Retina (tissue), 1 donor: ENCODE data around the gene UVRAG.
A peak's percentile ranks its signal among the peaks of the same experiment; 100 is the strongest.

ENCODE experiments used
- DNase-seq: peaks from one replicate; pipeline ENCODE4 v3.0.0-alpha.2; 2016

Gene UVRAG

GRCh38 chr11:75784085-75784478 lies 30.9 kb upstream of the UVRAG start:
- DNase-seq, result no peak

GRCh38 chr11:75784506-75784905 lies 30.5 kb upstream of the UVRAG start:
- DNase-seq, result no peak

DNA sequence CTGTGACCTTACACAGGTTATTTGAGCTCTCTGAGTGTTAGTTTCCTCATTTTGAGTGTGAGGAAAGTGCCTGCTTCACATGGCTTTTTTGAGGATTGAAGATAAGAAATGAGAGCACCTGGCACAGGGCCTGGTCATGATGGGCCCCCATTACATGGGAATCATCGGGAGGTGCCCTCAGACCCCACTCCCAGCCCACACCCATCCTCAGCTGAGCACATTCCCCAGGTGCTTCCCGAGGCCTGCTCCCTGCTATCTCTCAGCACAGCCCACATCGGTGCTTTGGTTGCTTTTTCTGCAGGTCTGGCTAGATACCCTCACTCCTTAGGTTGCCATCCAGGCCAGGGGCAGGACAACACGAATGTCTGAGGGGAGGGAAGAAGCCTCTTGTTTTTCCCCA lies 29.8 kb upstream of the UVRAG start:
- no peak for DNase-seq

- no peak for DNase-seq
Observed at GRCh38 chr11:75786101-75786736, 28.8 kb upstream of the UVRAG start.

- no peak for DNase-seq
Observed at GRCh38 chr11:75789521-75789920, 25.5 kb upstream of the UVRAG start.

DNA sequence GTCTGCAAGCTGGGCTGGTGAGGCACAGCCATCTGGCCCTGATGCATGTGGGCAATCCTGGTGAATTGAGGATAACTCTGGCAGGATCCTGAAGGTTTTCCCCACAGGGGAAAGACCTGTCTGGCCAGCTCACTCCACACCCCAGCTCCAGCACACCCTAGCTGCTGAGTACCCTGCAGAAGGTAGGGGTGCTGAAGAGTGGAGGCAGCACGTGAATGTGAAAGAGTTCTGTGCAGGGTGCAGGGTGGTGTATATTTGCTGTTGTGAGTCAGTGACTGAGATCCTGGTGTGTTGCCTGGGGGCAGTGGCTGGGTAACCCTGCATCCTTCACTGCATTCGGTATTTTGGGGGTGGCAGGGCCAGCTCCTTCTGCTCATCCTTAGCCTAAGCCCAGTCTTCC lies 24.0 kb upstream of the UVRAG start:
- DNase-seq, result no peak

DNA sequence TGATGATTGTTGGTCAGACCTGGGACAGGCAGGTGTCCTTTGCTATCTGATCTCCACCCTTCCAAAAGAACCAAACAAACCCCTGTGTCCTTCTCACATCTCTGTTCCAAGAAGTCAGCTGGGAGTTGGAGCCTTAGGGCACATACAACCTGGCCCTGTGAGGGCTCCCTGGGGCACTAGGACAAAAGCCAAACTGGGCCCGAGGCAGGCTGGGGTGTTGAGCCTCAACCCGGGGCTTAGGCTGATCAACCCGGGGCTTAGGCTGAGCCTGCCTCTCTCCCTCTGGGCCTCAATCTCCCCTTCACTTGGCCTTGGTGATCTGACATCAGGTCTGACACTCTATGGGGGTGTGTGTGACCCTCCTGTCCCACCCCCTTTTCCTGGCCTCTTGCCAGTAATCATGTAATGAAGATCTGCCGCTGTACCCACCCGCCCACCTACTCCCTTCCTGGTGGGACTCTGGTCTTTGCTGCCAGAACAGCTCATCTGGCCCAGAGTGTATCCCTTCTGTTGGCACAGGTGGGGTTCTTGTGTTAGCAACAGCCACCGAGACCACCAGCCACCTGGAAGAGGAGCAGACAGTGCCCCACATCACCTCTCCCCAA lies 22.8 kb upstream of the UVRAG start:
- no peak for DNase-seq

DNA sequence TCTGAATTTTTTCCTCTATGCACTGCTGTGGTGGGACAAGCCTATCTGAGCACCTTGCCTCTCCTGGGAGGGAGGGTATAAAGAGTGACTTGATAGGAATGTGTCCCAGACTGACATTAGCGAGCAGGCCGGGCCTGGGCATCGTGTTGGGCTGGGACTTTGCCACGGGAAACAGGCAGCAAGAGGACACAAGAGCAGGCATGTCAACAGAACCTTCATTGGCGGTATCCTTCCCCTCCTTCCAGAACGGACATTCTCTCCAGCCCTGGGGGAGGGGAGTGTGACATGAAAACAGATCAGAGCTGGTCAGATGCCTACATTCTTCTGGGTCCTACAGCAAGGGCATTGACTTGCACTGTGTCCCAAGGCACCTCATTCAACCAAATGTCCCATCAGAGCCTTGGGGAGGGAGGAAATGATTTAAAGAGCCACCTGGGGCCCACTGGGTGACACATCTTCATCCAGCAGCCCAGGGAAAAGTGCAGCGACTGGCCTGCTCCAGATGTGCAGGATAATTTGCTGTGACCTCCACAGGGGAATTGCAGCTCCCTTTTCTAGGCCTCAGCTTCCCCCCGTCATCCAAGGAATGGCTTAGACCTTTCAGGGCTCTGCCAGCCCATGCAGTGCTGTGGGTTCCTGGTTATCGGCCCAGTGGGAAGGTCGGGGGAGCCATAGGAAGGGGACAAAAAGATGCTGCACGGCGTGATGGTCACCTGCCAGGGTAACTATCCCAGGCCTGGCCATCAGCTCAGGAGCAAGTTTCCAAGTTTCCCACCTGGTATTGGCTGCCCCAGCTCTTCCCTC lies 21.8 kb upstream of the UVRAG start:
- DNase-seq, result no peak

DNA sequence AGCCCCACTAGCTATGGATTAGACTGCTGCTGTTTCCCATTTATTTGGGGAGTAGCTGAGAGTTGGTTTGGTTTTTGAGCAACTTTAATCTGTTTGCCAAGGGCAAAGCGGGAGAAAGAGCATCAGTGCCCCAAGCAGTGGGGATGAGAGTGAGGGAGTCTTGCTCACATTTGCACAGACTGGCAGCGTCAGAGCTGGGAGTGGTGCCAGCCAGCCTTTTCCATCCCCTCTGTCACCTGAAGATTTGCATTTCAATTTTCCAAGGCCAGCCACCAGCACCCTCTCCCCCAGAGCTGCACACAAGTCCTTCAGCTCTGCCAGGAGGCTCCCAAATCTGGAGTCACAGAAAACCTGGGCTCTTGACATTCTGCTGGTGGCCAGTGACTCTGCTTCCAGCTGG lies 21.0 kb upstream of the UVRAG start:
- no peak for DNase-seq

- DNase-seq, result no peak
Observed at GRCh38 chr11:75795276-75796090, 19.5 kb upstream of the UVRAG start.

DNA sequence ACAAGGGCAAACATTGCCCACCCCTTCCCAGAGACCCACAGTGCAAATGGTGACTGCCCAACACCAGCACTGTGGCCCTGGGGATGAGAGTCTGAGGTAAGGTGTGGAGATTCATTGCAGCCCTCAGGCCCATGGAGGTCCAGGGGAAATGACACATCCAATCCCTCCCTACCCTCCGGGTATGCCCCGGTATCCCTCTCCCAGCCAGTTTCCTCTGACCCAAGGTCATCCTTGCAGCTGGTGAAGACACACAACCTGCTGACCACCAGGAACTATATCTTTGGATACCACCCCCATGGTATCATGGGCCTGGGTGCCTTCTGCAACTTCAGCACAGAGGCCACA lies 18.9 kb upstream of the UVRAG start:
- no peak for DNase-seq

DNA sequence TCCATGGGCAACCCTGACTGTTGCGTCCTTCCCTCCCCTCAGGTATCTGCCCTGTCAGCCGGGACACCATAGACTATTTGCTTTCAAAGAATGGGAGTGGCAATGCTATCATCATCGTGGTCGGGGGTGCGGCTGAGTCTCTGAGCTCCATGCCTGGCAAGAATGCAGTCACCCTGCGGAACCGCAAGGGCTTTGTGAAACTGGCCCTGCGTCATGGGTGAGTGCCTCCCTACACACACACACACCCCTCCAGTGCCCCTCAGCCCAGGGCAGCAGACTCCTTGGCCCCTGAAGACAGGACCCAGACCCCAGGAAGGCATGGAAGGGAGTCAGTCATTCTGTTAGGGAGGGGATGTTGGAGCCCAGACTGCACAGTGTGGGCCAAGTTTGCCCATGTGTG lies 17.9 kb upstream of the UVRAG start:
- no peak for DNase-seq

- no peak for DNase-seq
Observed at GRCh38 chr11:75797792-75798191, 17.2 kb upstream of the UVRAG start.

DNA sequence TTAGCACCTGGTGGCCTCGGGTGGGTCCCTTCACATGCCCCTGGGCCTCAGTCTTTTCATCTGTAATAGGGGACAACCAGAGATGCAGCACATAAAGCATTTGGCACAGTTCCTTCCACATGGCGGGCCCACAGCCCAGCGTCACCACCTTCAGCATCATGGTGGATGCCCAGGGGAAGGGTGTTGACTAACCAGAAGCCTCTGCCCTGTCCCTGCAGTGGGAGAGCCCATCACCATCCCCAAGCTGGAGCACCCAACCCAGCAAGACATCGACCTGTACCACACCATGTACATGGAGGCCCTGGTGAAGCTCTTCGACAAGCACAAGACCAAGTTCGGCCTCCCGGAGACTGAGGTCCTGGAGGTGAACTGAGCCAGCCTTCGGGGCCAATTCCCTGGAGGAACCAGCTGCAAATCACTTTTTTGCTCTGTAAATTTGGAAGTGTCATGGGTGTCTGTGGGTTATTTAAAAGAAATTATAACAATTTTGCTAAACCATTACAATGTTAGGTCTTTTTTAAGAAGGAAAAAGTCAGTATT lies 14.8 kb upstream of the UVRAG start:
- DNase-seq, result no peak

DNA sequence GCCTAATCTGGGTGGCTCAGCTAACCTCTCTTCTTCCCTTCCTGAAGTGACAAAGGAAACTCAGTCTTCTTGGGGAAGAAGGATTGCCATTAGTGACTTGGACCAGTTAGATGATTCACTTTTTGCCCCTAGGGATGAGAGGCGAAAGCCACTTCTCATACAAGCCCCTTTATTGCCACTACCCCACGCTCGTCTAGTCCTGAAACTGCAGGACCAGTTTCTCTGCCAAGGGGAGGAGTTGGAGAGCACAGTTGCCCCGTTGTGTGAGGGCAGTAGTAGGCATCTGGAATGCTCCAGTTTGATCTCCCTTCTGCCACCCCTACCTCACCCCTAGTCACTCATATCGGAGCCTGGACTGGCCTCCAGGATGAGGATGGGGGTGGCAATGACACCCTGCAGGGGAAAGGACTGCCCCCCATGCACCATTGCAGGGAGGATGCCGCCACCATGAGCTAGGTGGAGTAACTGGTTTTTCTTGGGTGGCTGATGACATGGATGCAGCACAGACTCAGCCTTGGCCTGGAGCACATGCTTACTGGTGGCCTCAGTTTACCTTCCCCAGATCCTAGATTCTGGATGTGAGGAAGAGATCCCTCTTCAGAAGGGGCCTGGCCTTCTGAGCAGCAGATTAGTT lies 14.2 kb upstream of the UVRAG start:
- no peak for DNase-seq

GRCh38 chr11:75801362-75802020 lies 13.5 kb upstream of the UVRAG start:
- no peak for DNase-seq

DNA sequence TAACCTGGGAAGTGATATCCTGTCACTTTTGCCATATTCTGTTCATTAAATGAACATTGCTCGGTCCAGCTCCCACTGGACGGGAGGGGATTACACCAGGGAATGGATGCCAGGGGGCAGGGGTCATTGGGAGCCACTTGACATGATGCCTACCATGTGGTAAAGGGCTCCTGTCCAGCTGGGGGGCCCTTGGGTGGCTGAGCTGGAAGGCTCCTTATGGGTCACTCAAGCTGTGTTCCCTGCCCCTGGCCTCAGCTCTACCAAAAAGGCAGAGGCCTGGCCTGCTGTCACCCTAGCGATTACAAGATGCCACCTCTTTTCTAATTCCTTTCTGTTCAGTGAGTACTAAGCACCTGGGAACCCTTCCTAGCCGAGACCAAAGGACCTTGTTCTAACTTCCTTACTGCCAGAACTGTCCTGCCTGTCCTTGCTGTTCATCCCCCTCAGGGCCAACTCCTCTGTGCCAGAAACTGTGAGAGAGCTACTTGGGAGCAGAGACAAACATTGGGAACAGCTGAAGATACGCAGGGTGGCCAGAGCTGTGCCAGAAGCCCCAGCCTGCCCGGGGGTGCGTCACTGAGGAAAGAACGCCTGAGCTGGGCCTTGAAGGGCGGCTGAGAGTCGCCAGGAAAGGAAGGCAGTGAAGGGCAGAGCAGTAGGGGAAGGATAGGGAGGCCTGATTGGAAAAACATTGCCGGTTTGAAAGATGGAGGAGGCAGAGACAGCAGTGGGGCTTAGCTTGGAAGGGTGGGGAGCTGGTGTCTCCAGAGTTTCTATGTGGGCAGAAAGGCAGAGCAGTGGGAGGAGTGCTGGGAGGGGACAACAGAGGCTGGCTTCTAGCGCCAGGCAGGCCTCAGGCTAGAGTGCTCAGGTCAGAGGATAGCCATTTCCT lies 12.7 kb upstream of the UVRAG start:
- no peak for DNase-seq

- peak; percentile 80 for DNase-seq
Observed at GRCh38 chr11:75802913-75803820, 11.8 kb upstream of the UVRAG start.

GRCh38 chr11:75809111-75809510 lies 5.9 kb upstream of the UVRAG start:
- DNase-seq, result no peak

DNA sequence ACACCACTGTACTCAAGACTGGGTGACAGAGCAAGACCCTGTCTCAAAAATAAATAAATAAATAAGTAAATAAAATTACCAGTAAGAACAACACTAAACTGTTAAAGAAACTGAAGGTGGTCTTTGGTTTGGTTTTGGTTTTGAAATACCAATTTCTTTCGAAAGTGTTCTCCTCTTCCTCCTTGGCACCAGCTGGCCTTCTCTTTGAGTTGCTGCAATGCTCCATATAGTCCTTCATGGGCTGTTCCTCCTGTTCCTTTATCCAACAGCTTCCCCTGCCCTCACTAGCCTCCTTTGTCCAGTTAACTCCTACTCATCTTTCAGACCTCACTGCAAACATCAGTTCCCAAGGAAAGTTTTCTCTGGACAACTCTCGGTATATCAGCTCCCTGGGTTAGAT lies 5.0 kb upstream of the UVRAG start:
- no peak for DNase-seq
